IPS-20b (cell line): ENCODE results near the gene ADGRF5.
"Not testable (repeated sequence)": the region's sequence is repeated elsewhere in the genome, so short reads cannot be mapped to it uniquely, and the experiment has no call there.

Source experiments
- H3K27ac ChIP-seq: one replicate; pipeline ENCODE4 v1.5.1; 2013; ENCODE audit warnings: low read length
- H3K27me3 ChIP-seq: 2 replicates; pipeline ENCODE4 v1.6.1; 2013; ENCODE audit warnings: mild to moderate bottlenecking, low read length, inconsistent platforms; ENCODE audit not compliant: insufficient read depth
- H3K36me3 ChIP-seq: 2 replicates; pipeline ENCODE4 v1.6.1; 2013; ENCODE audit warnings: low read depth, mild to moderate bottlenecking, inconsistent platforms, low read length, moderate library complexity; ENCODE audit not compliant: insufficient read depth
- H3K4me1 ChIP-seq: 2 replicates; pipeline ENCODE4 v1.6.1; 2013; ENCODE audit warnings: mild to moderate bottlenecking, control low read depth, inconsistent platforms, low read length, moderate library complexity; ENCODE audit not compliant: insufficient read depth
- H3K4me3 ChIP-seq: 2 replicates; pipeline ENCODE4 v1.5.1; 2013; ENCODE audit warnings: mild to moderate bottlenecking, low read length, inconsistent platforms
- H3K9ac ChIP-seq: 2 replicates; pipeline ENCODE4 v1.6.1; 2013; ENCODE audit warnings: low read depth, mild to moderate bottlenecking, inconsistent platforms, low read length, moderate library complexity
- H3K9me3 ChIP-seq: 2 replicates; pipeline ENCODE4 v1.6.1; 2013; ENCODE audit warnings: mild to moderate bottlenecking, low read depth, low read length, inconsistent platforms; ENCODE audit not compliant: insufficient read depth

The ADGRF5 gene

DNA sequence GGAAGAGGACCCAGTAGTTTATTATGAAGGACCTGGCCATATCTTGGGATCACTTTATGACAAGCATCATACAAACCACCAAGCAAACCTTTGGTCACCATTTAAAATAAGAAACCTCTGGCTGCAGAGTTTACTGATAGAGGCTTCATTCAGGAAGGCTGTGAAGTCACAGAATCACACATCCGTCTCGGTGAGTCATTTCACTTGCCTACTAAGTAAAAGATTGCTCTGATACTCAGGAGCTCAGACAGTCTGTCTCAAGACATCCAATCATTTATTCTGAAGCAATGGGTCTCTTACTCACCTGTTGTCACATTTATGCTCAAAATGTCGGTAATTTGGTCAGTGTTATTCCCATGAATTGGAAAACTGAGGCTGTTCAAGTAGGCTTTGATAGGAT lies 33.7 kb downstream of the ADGRF5 start:
- Histone ChIP-seq H3K36me3 (no peaks in the 10 kb centered on the region), H3K4me3 (no peak overlapping the region), H3K27me3 (no peaks in the 10 kb centered on the region), H3K9ac (no peak overlapping the region), H3K9me3 (no peaks in the 10 kb centered on the region), H3K27ac (no peak overlapping the region), H3K4me1 (no peaks in the 10 kb centered on the region)

- Histone ChIP-seq H3K27ac (no peak overlapping the region), H3K9me3 (no peaks in the 10 kb centered on the region), H3K27me3 (no peaks in the 10 kb centered on the region), H3K4me3 (no peak overlapping the region), H3K36me3 (no peaks in the 10 kb centered on the region), H3K4me1 (peaks cover under 1% of the 10 kb centered on the region; the same call in 1 of the 2 replicates), H3K9ac (no peak overlapping the region)
These were observed 39.1 kb downstream of the ADGRF5 start for GRCh38 chr6:46882645-46883044.

DNA sequence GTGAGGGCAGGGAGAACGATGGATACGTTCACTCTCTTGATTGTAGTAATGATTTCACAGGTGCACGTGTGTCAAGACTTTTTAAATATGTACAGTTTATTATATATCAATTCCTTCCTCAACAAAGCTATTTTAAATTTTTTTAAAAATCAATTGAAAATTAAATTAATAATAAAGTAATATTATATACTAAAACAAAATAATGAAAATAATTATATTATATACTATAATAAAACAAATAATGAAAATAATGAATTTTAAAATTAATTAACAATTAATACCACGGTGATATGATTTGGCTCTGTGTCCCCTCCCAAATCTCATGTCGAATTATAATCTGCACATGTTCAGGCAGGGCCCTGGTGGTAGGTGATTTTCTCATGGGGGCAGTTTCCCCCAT lies 42.7 kb downstream of the ADGRF5 start:
- no peaks in the 10 kb centered on the region for H3K27me3 ChIP-seq
- peaks cover 8% of the 10 kb centered on the region for H3K4me1 ChIP-seq
- H3K9ac ChIP-seq: no peak overlapping the region
- H3K9me3 ChIP-seq: no peaks in the 10 kb centered on the region
- no peak overlapping the region for H3K4me3 ChIP-seq
- H3K36me3 ChIP-seq: no peaks in the 10 kb centered on the region
- H3K27ac ChIP-seq: no peak overlapping the region

DNA sequence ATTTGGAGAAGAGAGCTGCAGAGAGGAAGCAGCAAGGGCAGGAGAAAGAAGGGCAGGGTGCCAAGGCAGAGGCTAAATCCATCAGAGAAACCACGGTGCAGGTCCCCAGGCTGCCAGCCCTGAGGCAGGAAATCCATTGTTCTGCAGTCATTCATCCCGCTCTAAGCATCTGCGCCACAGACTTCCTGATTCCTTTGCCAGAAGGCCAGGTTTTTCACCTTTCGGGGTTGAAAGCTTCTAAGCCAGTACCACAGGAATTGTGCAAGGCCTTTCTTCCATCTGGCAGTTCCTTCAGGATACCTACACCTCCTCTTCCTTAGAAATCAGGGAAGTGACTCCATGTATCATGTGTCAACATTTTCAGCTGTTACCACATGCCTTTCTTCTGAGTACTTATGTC lies 45.6 kb downstream of the ADGRF5 start:
- Histone ChIP-seq H3K9ac (no peak overlapping the region), H3K36me3 (no peaks in the 10 kb centered on the region), H3K4me1 (peaks cover 8% of the 10 kb centered on the region), H3K4me3 (no peak overlapping the region), H3K27me3 (no peaks in the 10 kb centered on the region), H3K9me3 (no peaks in the 10 kb centered on the region), H3K27ac (no peak overlapping the region)

DNA sequence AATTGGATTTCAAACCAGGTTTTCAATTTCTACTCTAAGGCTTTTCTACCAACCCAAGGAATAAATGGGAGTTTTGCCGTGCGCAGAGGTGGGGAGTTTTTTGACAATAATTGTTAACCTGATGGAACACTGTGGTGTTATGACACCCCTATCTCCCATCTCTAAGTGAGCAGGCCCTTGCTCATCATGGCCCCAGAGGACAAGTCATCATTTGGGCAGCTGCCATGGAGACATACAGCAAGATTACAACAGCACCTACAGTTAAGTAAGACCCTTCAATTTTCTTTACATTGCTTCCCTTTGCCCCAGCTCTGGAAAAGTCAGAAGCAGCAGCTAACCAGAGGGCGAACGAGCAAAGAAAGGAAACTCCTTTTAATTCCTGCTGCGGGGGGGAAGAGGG lies 54.3 kb downstream of the ADGRF5 start:
- Histone ChIP-seq H3K9ac (no peak overlapping the region), H3K4me3 (no peak overlapping the region), H3K27me3 (no peaks in the 10 kb centered on the region), H3K9me3 (no peaks in the 10 kb centered on the region), H3K27ac (no peak overlapping the region), H3K4me1 (peaks cover 10% of the 10 kb centered on the region; the same call in 1 of the 2 replicates), H3K36me3 (no peaks in the 10 kb centered on the region)

DNA sequence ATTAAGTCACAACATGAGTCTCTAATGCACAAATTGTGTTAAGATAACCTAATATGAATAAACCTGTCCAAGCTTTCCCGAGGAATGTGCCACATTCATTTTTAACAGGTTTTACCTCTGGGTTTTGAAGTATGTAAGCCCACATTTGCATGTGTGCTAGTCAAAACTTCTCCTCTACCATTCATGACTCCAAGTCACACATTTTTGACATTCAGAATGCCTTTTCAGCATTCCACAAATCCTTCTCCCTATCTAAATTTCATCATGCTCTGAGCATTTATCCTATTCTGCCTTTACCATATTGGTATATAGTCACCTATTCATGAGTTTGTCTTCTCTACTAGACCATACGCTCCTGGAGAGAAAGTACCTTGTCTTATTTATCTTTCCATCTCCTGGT lies 56.5 kb downstream of the ADGRF5 start:
- no peaks in the 10 kb centered on the region for H3K9me3 ChIP-seq
- H3K4me1 ChIP-seq: peaks cover 10% of the 10 kb centered on the region; the same call in 1 of the 2 replicates
- no peak overlapping the region for H3K4me3 ChIP-seq
- H3K27me3 ChIP-seq: no peaks in the 10 kb centered on the region
- no peak overlapping the region for H3K27ac ChIP-seq
- H3K9ac ChIP-seq: no peak overlapping the region
- no peaks in the 10 kb centered on the region for H3K36me3 ChIP-seq

DNA sequence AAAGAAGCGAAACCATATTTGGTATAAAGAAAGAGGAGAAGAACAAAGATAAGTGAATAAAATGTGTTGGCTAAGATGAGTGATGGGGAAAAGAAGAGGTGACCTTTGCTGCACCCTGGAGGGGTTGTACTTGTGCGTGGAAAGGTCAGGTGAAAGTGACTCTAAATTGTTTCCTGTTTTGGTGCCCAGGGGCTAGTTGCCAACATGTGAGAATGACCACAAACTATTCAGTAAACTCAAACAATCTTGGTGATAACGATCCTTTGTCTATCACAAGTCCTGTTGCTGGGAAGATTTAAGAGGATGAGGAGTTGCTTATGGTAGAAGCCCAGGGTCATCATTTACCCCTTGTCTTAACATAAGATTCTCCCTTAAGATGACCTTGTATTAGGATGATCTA lies 57.9 kb downstream of the ADGRF5 start:
- peaks cover 10% of the 10 kb centered on the region; the same call in 1 of the 2 replicates for H3K4me1 ChIP-seq
- H3K9ac ChIP-seq: no peak overlapping the region
- no peaks in the 10 kb centered on the region for H3K9me3 ChIP-seq
- H3K4me3 ChIP-seq: no peak overlapping the region
- H3K27ac ChIP-seq: no peak overlapping the region
- H3K27me3 ChIP-seq: no peaks in the 10 kb centered on the region
- H3K36me3 ChIP-seq: no peaks in the 10 kb centered on the region

GRCh38 chr6:46862381-46862780 lies 59.4 kb downstream of the ADGRF5 start:
- Histone ChIP-seq H3K4me3 (no peak overlapping the region), H3K36me3 (no peaks in the 10 kb centered on the region), H3K9ac (no peak overlapping the region), H3K27me3 (no peaks in the 10 kb centered on the region), H3K4me1 (peaks cover 10% of the 10 kb centered on the region; the same call in 1 of the 2 replicates), H3K9me3 (no peaks in the 10 kb centered on the region), H3K27ac (no peak overlapping the region)

- not testable (repeated sequence) for H3K4me3 ChIP-seq, H3K4me1 ChIP-seq, H3K36me3 ChIP-seq, H3K9ac ChIP-seq, H3K9me3 ChIP-seq, H3K27ac ChIP-seq, H3K27me3 ChIP-seq
These were observed 65.8 kb downstream of the ADGRF5 start for GRCh38 chr6:46855966-46856365.

DNA sequence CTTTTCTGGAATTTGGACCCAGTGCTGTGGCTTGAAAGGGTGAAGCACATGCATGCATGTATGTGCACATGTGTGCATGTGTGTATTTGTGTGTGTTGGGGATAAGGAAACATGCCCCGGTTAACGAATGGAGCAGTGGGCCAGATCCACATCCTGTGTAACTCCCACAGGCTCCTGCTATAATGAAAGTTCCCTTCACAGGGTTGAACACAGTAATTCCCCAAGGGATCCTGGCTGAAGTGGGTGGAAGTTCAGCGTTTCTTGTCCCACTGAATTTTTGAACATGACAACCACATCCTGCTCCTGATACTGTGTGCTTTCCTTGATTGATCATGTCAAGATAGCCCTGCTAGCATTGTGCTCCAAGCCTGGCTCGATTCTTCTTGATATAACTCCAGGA lies 70.2 kb downstream of the ADGRF5 start:
- H3K9ac ChIP-seq, H3K4me3 ChIP-seq, H3K9me3 ChIP-seq, H3K36me3 ChIP-seq, H3K4me1 ChIP-seq, H3K27ac ChIP-seq: not testable (repeated sequence)
- H3K27me3 ChIP-seq: peaks cover 14% of the 10 kb centered on the region

DNA sequence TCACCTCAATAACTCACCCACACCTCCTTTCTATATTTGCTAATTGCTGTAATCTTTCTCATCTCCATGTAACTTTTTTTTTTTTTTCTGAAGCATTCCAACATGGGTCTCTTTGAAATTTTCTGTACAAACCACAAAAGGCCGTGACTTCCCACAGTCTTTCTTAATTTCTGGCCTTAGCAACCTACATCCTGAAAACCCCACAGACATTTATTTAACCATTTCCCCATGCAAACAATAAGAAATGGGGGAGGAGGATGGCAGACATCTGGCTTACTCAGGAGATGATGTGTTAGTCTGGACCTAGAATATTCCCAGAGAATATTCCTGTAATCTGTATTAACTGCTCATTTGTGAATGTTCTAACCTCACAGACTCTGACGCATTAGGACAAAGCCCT lies 70.9 kb downstream of the ADGRF5 start:
- H3K4me1 ChIP-seq: peaks cover 8% of the 10 kb centered on the region

DNA sequence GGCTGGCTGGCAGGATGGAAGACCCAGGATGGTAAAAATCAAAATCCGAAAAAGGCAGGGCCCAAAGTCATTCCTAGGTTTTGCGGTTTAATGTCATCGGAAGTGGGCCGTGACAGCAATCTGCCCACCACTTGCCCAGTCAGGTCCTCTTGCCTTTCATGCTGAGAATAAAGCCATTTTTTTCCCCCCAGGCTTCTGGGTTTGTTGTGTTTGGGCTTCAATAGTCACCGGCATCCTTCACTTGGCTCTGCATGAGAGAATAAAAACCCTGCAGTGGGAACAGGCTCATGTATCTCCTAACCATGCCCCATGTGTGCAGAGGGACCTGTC lies 72.4 kb downstream of the ADGRF5 start:
- no peaks in the 10 kb centered on the region for H3K9me3 ChIP-seq
- no peaks in the 10 kb centered on the region for H3K36me3 ChIP-seq
- no peak overlapping the region for H3K27ac ChIP-seq
- H3K4me3 ChIP-seq: no peak overlapping the region; the same call in 1 of the 2 replicates
- H3K27me3 ChIP-seq: peaks cover 14% of the 10 kb centered on the region
- peaks cover 8% of the 10 kb centered on the region for H3K4me1 ChIP-seq
- no peak overlapping the region for H3K9ac ChIP-seq

More for the DNA sequence above, 70.9 kb downstream of the ADGRF5 start:
- Histone ChIP-seq H3K36me3 (no peaks in the 10 kb centered on the region), H3K27me3 (peaks cover 14% of the 10 kb centered on the region), H3K9ac (no peak overlapping the region), H3K4me3 (no peak overlapping the region), H3K9me3 (no peaks in the 10 kb centered on the region), H3K27ac (no peak overlapping the region)
